Activated CD8-positive, alpha-beta T cell treated with anti-CD3 and anti-CD28 coated beads, Interleukin-2, amount 10 ng/mL, durations not matched to agents 7 days and 5 days (primary cell): Measurements from ENCODE around the gene RAB40AL. TPM values are rescaled to one million over a fixed set of nuclear protein-coding genes. Genes with fewer than 3 reads are reported as not detected.

Experiments used
- total RNA-seq, 2 experiments: library from RNA; stranded (reverse); gene quantifications; one replicate each; pipeline ENCODE4 v1.2.3, GENCODE V29; 2021

RAB40AL gene
- total RNA-seq, 2 experiments from 2014 or later, result 0.37 TPM

Other genes with a start within 250 kb of the RAB40AL start
- under 1 TPM; 0.13 to 0.16 TPM for gene GPRASP2, start 224.8 kb upstream of the RAB40AL start, total RNA-seq
- gene GPRASP3, start 216.5 kb upstream of the RAB40AL start, total RNA-seq, result 1 to 10 TPM; 2.2 TPM
- gene BEX1, start 126.9 kb downstream of the RAB40AL start, total RNA-seq, result not detected
- not detected for gene NXF3, start 155.9 kb downstream of the RAB40AL start, total RNA-seq